NCI-H2081 treated with DMSO at 0.1 percent for 48 hours (cell line): ENCODE results near the gene KCNJ12.
"Not testable (repeated sequence)": the region's sequence is repeated elsewhere in the genome, so short reads cannot be mapped to it uniquely, and the experiment has no call there.

ENCODE experiments used
- DNase-seq: peaks from one replicate; lab custom pipeline; 2025; lab: John Stamatoyannopoulos, UW

Gene KCNJ12

GRCh38 chr17:21387616-21388015, 11.5 kb downstream of the KCNJ12 start:
- no peak for DNase-seq

DNA sequence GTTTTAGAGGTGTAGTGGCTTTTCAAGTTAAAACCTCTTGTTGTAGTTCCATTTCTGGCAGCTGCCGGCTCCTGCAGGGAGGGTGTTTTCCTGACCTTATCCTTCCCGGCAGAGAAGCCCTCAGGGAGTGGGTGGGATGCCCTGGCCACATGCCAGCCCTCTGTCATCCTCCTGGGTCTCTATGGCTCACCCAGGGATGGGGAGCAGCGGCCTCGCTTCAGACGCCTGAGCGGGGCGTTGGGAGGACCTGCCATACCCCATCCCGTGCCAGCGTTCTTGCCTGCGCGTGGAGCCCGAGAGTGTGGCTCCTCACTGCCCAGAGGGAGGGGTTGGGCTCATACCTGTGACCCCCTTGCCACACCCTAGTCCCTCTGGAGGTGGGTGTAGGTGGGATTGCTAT, 11.9 kb downstream of the KCNJ12 start:
- no peak for DNase-seq

- DNase-seq: no peak
Measured at GRCh38 chr17:21388944-21389343, 12.8 kb downstream of the KCNJ12 start.

DNA sequence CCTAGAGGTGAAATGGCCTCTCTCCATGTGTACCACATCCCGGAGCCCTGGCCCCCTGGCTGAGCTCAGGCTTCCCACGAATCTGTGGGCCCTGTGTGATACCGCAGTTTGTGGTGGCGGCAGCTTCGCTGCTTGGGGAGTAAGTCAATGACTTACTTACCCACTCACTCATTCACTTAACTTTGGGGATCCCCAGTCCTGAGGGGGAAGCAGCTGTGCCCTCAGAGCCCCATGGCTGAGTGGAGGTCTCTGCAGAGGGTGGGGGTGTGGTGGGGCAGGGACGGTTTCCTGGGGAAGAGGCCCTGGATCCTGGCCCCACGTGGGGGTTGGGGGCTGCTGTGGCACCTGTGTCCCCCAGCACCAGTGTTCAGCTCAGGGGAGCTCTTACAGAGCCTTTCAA, 13.2 kb downstream of the KCNJ12 start:
- no peak for DNase-seq

DNA sequence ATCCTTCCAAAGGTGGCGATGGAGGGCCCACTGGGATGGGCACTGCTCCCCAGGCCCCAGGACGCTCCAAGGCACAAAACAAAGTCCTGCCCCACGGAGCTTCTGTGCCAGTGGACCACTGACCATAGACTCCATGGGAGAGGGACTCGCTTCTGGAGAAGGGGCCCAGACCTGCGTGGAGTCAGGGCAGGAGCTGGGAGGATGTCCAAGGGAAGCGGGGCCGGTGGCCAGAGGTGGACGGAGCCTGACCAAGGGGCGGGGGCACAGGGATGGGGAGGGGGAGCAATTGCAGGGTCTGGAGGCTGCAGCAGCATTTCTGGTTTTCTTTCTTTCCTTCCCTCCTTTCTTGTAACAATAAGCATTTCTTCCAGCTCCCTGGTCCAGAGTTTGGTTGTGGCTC, 14.1 kb downstream of the KCNJ12 start:
- DNase-seq: no peak

- no peak for DNase-seq
Measured at GRCh38 chr17:21392266-21392665, 16.1 kb downstream of the KCNJ12 start.

- DNase-seq: no peak
Measured at GRCh38 chr17:21394265-21394664, 18.1 kb downstream of the KCNJ12 start.

GRCh38 chr17:21395764-21396163, 19.6 kb downstream of the KCNJ12 start:
- no peak for DNase-seq

- no peak for DNase-seq
Measured at GRCh38 chr17:21396237-21396636, 20.1 kb downstream of the KCNJ12 start.

DNA sequence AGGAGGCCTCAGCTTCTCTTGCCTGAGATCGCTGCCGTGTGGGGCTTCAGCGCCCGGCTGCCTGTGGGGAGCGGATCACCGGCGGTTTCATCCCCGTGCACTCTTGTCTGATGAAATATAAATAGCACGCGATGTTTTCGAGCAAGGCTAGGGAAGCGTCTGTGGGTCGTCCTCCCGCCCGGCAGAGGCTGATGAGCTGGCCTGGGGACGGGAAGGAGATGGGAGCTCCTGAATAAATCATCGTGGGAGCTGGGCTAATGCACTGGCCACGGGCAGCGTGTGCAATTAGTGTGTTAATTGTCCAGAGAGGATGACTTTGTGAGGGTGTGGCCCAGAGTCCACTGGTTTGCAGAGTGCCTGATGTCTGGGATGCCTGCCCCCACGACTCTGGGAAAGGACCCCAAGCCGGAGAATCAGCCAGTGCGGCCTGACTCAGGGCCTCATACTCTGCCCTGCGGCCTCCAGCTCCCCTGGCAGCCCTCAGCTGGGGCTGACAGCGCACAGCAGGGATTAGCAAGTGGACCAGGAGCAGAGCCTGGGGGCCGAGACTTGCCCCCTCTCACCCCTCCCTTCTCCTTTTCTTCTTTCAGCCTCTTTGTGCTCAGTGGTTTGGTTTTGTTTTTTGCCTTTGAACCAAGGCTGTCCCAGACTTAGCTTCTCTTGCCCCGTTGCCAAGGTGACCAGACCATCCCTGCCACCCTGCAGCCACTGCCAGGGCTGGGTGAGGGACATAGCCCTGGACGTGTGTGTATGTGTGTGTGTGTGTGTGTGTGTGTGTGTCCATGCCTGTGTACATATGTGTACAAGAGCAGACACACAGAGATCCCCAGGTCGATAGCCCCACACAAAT, 21.4 kb downstream of the KCNJ12 start:
- DNase-seq: no peak

DNA sequence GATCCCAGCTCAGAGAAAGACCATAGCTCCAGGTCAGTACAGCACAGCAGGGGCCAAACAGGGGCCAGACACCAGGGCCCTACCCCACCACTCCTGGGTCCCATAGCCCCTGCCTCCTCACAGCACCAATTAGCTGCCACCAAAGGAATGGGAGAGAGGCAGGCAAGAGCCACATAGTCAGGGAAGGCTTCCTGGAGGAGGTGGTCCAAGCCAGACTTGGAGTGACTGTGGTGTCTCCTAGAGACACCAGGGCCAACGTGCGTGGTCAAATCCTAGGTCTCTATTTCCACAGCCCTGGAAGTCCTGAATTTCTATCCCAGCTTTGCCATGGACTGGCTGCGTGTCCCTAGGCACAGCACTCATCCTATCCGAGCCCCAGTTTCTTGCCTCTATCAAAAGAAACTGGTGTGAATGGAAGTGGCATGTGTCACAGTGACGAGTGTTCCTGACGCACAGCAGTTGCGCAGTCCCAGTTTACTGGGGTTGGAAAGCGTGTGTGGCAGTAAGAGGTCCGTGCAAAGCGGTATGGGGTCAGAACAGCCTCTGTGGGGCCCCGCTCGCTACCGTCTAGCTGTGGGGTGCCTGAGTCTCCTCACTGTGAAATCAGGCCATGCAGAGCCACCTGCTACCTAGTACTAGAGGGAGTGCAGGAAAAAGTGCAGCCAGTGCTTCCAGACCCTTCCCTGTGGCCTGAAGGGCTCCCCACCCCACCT, 23.5 kb downstream of the KCNJ12 start:
- no peak for DNase-seq

DNA sequence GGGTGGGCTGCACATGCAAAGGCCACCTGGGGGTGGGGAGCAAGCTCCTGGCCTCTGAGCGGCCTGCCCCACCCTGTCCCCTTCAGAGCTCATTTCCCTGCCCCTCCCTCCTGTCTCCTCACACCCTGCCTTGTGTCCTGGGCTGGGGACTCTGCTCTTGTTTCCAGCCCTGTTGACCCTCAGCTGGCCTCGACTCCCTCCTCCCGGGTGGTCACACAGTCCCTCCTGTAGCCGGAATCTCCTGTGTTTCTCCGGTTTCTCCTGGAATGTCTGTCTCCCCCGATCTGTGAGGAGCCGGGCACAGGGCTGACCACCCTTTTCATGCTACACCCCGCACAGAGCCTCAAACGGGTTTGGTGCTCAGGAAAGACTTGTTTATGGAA, 24.0 kb downstream of the KCNJ12 start:
- not testable (repeated sequence) for DNase-seq

- no peak for DNase-seq
Measured at GRCh38 chr17:21400816-21401593, 24.8 kb downstream of the KCNJ12 start.

GRCh38 chr17:21402166-21402571, 26.0 kb downstream of the KCNJ12 start:
- DNase-seq: not testable (repeated sequence)

- DNase-seq: not testable (repeated sequence)
Measured at GRCh38 chr17:21402926-21403325, 26.8 kb downstream of the KCNJ12 start.

DNA sequence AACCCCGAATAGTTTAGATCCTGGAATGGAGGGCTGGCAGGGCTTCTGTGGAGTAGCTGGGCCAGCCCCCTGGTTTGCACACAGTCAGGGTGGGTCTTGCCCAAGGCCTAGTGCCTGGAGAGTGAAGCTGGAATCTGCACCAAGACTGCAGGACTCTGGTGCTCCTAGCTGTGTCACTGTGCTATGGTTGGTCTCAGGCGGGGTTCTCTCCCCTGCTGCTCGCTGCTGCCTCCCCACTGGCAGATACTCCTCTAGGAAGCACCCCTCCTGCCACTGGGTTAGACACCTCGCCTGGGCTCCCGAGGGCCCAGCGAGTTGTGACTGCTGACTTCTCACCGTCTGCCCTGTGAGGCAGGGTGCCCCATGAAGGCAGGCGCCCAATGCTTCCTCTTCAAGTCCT, 27.9 kb downstream of the KCNJ12 start:
- DNase-seq: not testable (repeated sequence)

DNA sequence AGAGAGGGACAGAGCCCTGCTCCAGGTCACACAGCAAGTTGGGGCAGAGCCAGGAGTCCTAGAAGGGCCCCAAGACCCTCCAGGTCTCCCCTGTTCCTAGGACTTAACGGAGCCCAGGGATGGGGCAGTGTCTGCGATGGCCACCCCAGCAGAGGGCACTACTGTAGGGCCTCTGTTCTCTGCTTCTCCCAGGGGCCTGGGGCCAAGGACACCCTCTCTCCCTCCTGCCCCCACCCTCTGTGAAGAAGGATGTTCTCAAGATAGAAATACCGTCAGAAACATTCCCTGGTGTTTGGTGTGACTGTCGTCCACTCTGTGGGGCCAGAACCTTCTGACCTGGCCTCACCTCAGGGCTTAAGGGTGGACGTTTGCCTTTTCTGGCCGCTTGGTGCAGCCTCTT, 28.4 kb downstream of the KCNJ12 start:
- not testable (repeated sequence) for DNase-seq

GRCh38 chr17:21404956-21405731, 29.0 kb downstream of the KCNJ12 start:
- not testable (repeated sequence) for DNase-seq

DNA sequence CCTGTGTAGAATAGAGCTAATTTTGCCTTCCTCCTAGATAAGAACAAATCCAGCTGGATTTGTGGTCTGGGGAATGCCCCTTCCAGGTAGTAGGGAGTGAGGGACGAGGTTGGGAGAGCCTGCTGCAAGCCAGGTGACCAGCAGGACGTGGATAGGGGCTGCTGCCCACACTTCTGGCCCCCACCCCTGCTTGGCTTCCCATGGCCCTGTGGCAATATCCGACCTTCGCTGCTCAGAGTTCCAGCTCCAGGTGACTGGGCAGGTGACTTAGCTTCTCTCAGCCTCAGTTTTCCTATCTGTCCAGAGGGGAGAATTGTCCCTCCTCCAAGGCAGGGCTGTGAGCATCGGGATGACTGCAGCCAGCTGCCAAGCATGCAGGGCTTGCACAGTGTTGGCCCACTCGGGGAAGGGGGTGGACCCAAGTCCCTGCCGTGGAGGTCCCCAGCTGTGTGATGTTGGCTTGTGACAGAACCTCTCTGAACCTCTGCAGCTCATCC, 29.8 kb downstream of the KCNJ12 start:
- not testable (repeated sequence) for DNase-seq

GRCh38 chr17:21406616-21407404, 30.7 kb downstream of the KCNJ12 start:
- not testable (repeated sequence) for DNase-seq

DNA sequence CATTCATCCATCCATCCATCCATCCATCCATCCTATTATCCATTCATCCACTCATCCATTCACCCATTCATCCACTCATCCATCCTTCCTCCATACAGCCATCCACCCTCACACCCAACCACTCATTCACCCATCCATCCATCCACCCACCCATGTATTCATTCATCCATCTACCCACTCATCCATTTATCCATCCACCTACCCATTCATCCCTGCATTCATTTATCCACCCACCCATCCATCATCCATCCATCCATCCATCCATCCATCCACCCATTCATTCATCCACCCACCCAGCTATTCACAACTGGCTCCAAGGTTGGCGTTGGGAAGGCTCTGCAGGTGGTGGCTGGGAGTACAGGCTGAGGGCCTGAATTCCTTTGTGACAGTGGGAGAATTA, 31.6 kb downstream of the KCNJ12 start:
- not testable (repeated sequence) for DNase-seq
